GM21367 (cell line): ENCODE measurements around the gene CMSS1.

ENCODE experiments used
- ATAC-seq: cut with Tn5 transposase; IDR thresholded peaks from one replicate; pipeline ENCODE4 v1.9.1; 2021; ENCODE audit not compliant: unreplicated experiment

Gene CMSS1

DNA sequence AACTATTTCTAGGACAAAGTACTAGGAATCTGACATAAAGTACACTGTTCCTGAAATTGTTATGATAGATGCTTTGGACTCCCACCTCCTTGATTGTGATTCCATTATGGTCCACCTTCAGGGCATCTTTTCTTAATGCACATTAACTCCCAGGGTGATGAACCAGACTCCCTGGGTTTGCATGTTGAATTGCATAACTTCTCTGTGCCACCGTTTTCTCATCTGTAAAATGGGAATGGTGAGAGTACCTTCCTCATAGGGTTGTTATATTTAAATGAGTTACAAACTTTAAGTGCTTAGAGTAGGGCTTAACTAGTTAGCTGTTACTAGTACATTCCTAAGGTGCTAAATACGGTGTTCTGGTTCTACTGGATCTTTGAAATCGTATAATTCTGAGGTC lies 81.9 kb downstream of the CMSS1 start:
- no peak for ATAC-seq

DNA sequence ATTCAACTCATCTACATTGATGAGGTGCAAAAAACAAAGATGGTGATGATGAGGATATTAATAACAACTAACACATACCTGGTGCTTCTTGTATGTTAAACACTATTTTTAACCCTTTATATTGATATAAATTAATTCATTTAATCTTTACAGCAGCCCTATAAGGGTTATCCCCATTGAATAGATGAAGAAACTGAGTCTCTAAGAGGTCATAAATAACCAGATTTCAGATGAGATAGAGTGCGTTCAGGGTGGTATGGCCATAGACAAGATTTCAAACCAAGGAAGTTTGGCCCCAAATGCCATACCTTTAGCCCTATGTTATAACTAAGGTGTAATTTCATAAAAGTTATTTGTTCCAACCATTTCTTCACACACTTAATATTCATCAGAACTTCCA lies 82.6 kb downstream of the CMSS1 start:
- no peak for ATAC-seq

GRCh38 chr3:99901200-99901926 lies 83.7 kb downstream of the CMSS1 start:
- no peak for ATAC-seq

DNA sequence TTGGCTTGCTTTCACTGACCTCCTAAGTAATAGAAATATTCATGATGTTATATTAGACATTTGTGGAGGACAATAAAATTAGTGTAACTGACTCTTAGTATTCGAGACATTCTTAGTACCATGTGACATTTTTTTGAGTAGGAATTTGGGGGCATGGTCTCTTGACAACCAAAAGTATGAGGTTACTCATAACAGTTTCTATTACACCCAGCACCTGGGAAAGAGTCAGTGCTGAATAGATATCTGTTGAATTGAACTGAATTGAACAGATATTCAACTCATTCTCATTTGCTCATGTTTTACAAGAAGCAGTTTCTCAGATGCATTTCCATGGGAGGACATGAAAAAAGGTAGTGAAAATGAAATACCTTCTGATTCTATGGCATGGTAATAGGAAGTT lies 84.4 kb downstream of the CMSS1 start:
- ATAC-seq = no peak

- ATAC-seq = no peak
These were observed 86.2 kb downstream of the CMSS1 start for GRCh38 chr3:99903869-99904268.

DNA sequence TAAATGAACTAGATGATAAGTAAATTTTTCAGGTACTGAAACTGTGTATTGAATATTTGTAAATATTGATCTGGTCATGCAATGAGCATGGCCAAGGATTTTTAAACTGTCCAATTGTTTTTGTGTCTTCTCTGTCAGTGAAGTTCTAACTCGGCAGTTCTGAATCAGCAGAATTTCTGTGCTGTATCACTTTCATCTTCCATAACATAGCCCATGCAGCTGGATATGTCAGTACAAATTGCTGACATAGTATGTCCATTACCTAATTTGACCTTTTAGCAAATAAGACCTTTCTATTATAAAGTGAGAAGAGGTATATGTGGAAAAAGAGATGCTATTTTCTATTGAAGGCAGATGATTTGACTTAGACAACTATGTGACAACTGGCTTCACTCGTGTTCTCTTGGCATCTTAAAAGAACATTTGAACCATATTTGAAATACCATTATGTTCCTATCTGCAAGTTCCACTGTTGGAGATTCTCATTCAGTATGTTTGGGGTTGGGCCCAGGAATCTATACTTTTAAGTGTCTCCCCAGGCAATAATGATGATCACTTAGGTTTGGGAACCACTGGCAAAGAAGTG lies 90.4 kb downstream of the CMSS1 start:
- ATAC-seq = no peak

DNA sequence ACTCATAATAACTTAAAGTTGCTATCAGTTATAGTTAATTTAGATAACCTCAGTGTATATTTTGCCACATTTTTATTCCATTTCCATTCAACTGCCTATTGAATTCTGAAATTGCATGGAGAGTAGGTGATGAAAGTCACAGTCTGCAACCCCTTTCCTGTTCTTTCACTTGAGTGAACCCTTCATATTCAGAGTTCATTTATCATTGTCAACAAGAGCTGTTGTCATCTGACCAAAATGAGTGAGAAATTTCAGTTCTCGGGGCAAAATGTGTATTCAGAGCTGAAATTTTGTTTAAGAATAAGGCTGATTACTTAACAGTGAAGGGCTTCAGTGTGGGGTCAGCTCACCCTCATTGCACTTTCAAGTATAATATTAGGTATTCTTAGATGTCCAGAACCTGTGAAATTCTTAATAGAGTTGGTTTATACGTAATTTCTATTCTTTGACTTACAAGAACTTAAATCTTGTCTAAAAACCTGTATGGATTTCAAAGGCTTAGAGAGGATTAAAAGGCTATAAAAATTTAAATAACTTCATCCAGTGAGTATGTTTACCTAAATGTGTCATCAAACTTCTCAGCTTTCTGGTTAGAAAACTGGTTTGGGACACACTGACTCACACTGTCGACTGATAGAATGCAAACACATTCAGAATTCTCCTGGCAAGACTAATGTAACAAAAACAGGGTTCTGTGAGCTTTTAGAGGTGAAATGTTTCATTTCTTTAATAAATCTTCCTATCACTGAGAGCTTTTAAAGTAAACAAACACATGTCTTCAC lies 92.2 kb downstream of the CMSS1 start:
- ATAC-seq = no peak

DNA sequence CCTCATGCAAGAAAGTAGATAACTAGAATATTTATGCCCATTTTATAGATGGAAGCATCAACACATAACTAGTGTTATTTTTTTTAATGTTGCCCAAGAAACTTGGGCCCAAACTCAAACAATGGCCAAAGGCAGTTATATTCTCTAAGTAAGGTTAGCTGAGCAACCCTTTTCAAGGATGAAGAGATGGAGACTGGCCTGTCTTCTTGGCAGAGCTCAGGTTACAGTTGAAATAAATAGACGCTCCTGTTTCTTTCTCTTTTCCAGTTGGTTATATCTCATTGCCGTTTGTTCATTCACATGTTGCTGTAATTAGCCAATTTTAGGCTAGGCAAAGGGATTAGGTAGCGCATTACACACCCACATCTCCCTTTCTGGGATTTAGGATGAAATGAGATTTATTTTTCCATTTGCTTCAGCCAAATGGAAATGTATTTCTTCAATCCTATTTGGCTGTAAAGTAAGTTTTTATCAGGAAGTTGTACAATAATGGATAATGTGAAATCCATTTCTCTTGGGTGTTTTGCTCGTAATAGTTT lies 93.2 kb downstream of the CMSS1 start:
- no peak for ATAC-seq

DNA sequence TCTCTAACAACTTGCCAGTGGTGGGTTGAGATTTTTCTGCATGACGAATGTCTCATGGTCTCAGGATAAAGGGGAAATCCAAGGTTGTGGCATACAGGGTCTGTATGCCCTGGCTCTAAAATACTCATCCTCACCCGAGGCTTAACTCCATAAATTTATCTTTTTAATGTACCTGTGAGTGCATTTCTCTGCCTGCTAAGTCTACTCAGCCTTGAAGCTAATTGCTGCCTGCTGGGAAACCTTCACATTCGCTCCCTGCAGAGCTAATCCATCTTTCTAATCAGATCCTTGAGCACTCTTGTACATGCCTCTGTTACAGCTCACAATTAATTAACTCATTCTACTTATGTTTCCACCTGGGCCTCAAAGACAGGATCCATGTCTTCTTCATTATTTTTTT lies 93.8 kb downstream of the CMSS1 start:
- ATAC-seq = no peak

- ATAC-seq = no peak
These were observed 98.3 kb downstream of the CMSS1 start for GRCh38 chr3:99915906-99916432.

- ATAC-seq = no peak
These were observed 101.1 kb downstream of the CMSS1 start for GRCh38 chr3:99918715-99919114.

GRCh38 chr3:99919694-99920093 lies 102.0 kb downstream of the CMSS1 start:
- no peak for ATAC-seq

DNA sequence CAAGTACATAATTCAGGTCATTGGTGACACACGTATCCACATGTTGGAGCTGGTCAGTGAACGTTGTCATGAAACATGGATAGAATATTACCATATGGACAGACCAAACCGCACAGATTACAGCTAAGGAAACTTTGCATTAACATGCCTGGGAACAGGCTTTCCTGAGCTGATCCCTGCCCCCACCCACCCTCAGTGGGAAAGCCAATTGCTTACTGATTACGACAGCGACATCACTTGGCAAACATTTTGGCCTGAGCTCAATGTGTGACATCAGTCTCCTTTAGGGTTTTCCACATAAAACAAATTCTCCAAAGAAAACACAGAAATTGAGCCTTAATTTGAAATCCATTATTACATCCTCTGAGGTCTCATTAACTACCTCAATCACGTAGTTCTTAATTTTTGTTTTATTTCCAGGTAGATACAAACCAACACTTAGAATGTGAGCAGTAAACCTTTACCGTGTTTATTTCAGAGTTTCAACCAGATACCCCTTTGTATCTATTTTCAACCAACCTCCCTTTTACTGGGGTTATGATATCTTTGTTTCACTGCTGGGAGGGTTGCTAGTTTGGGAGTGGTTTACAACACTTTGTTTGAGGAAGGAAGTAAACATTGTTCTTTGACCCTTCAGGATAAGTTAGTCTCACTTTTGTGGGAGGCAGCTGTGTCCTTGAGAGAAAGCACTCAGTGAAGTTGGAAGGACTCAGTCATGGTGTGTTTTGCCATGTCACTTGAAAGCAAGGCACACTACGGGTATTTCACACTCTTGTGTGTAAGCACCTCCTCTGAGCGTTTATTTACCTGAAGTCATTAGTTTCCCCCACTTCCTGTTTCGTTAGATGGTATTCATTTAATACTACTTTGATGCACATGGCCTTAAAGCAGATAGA lies 103.1 kb downstream of the CMSS1 start:
- ATAC-seq = no peak

DNA sequence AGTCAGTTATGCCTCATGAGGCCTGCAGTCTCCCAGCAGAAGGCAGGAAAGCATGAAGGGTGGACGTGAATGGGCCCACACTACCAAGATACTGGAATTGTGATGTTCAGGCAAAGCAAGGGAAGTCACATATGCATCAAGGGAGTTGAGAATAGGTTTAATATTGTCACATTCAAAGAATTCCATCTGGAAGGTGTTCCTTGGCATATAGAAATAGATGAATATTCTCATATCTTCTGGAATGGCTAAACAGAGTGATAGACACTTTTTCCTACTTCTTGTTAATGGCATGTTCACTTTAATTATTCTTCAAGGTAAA lies 103.7 kb downstream of the CMSS1 start:
- ATAC-seq = no peak

- no peak for ATAC-seq
These were observed 104.3 kb downstream of the CMSS1 start for GRCh38 chr3:99921986-99922385.

- ATAC-seq = no peak
These were observed 106.2 kb downstream of the CMSS1 start for GRCh38 chr3:99923873-99924272.

- no peak for ATAC-seq
These were observed 108.0 kb downstream of the CMSS1 start for GRCh38 chr3:99925584-99926230.

- no peak for ATAC-seq
These were observed 110.2 kb downstream of the CMSS1 start for GRCh38 chr3:99927671-99928457.
